Stimulated activated CD4-positive, alpha-beta T cell treated with anti-CD3 and anti-CD28 coated beads, Interleukin-12 subunit alpha, Interleukin-12 subunit beta, amount 100 ng/mL, for 24 hours (primary cell): ENCODE results near the gene LYRM4.

Experiments
- DNase-seq, 2 experiments: peaks; one replicate each; pipeline ENCODE4 v3.0.0-alpha.2; 2020; ENCODE audit warnings: low read depth in 2 of 2

Gene LYRM4

GRCh38 chr6:5260661-5261544 lies at the start of gene LYRM4, which contains the start of gene FARS2:
TSS of gene LYRM4 (minus strand) at chr6:5260950. CDS start at chr6:5260733, 217 bp downstream.
TSS of gene FARS2 (plus strand) at chr6:5261513.
- peak; percentile 79 to 84 for DNase-seq

DNA sequence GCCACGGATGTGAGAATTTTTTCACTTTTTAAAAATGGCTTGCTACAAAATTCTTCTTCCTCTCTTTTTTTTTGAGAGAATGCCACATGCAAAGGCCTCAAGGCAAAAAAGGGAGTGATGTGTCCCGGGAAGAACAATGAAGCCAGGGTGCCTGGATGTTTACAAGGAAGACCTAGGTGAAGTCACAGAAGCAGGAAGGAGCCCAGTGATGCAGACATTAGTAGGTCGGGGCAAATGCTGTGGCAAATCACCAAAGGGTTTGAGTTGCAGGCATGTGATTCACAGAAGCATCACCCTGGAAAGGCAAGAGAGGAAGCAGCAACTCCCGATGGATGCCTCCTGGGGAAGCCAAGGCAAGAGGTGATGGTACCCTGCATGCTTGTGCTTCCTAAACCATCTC lies 47.3 kb upstream of the LYRM4 start:
- no peak for DNase-seq

GRCh38 chr6:5307058-5307457 lies 46.3 kb upstream of the LYRM4 start:
- DNase-seq = no peak

DNA sequence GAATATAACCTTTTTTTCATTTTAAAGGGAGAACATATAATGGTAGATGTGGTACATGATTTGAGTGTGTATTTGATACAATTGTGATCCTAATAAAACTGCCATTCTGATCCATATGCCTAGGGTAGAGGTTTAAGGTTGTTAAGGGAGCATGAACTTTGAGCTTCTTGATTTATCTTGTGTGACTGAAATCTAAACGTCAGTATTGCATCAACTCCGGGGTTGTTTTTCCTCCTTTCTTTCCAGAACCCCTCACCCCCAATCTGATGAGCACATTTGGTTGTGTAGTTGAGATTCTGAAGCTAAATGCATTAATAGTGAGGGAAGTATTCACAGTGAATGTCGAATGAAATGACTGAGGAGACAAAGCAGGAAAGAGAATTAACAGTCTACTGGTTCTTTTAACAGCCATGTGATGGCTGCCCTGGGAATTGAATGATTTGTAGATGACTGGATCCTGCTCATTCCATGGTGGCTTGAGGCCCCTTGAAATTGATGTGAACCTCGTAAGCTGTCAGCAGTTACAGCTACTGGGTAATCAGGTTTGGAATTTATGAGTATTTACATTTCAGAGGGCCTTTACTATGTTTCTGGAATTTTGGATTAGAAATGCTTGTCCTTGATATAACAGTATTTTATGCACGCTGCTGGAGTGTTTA lies 45.3 kb upstream of the LYRM4 start:
- no peak for DNase-seq

DNA sequence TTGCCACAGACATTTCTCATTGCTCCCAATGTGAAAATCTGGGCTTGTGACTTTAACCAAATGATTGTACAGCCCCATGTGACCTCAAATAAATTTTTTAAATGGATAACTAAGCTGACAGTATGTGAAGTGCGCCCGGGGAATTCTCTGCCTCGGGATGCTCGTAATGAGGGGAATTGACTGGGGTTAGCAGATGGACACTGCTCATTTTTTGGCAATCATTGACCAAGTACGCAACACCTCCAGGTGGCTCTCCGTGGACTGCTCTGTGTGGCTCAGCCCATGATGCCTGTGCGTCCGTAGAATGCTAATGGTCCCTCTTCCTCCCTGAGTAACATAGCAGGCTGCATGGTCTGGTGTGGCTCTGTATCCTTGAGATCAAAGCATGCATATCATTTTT lies 42.9 kb upstream of the LYRM4 start:
- DNase-seq = no peak

- DNase-seq = peak; percentile 15 to 29
These were observed 42.4 kb upstream of the LYRM4 start for GRCh38 chr6:5302995-5303622.

DNA sequence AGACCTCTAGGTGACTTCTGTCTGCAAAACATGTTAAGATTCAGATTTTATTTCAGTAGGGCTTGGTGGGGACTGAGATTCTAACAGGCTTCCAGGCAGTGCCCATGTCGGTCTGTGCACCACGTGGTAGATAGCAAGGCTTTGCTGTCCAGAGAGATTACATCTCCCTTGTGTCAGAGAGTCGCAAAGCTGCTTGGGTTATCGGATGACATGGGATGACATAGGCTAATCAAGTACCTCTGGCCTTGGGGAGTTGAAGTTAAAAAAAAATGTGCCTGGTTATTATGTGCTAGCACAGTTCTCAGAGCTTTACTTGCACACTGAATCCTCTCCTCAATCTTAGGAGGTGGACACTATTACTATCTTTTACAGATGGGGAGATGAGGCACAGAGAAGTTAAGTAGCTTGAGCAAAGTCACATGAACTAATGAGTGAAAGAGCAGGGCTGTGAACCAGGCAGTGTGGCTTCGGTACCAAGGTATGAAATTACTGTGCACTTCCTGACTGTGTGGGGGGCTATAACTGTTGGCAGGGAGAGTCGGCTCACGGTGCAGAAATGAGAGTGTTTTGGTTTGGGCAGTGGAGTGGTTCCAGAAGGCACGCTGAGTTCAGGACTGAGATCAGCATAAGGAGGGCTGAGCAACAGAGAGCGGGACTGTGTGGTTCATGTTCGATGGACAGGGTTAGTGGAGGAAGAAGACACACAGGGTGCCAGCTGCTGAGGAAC lies 41.6 kb upstream of the LYRM4 start:
- peak; percentile 4 to 29 for DNase-seq

DNA sequence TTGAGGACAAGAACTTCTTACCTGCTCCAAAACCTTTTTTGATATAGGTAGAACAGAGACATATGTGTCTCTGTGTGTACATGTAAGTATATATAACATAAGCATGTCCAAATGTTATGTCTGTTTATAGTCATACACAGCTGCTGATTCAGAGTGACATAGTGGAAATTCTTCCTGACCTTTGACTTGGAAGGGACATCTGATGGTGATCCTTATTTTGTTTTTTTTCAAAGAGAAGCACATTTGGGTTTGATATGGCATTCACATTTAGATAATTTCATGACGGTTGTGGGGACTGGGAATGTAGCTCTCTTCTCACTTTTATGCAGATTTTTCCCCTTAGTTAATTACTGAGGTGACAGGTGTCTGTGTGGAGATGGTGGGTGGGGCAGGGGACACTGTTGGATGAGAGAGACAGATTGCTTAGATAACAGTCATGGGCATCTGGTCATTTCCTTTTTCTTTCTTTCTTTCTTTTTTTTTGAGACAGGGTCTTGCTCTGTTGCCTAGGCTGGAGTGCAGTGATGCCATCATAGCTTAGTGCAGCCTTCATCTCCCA lies 39.5 kb upstream of the LYRM4 start:
- DNase-seq = no peak

- DNase-seq = no peak
These were observed 34.9 kb upstream of the LYRM4 start for GRCh38 chr6:5295623-5296022.

- no peak for DNase-seq
These were observed 33.9 kb upstream of the LYRM4 start for GRCh38 chr6:5294392-5295211.

- DNase-seq = no peak
These were observed 32.9 kb upstream of the LYRM4 start for GRCh38 chr6:5293692-5294091.

DNA sequence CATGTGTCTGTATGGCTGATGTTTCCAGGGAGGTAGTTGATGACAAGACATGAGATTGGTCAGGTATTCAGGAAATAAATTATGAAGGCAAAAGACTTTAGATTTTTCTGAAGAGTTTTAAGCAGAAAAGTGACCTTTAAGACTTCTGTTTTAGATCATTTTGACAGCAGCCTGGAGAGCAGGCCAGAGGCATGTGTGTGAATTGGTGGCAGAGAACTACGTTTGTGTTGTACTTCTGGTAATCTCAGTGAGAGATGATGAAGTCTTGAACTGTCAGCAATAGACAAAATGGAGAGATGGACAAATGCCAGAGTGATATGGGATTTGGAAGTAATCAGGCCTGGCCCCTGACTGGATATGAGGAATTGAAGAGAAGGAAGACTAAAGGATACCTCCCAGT lies 31.4 kb upstream of the LYRM4 start:
- no peak for DNase-seq

- DNase-seq = no peak
These were observed 29.8 kb upstream of the LYRM4 start for GRCh38 chr6:5290500-5290899.

- no peak for DNase-seq
These were observed 29.3 kb upstream of the LYRM4 start for GRCh38 chr6:5290097-5290496.

GRCh38 chr6:5287966-5288297 lies 27.2 kb upstream of the LYRM4 start:
- no peak for DNase-seq

GRCh38 chr6:5287205-5287965 lies 26.6 kb upstream of the LYRM4 start:
- no peak for DNase-seq

- no peak for DNase-seq
These were observed 26.0 kb upstream of the LYRM4 start for GRCh38 chr6:5286780-5287179.

DNA sequence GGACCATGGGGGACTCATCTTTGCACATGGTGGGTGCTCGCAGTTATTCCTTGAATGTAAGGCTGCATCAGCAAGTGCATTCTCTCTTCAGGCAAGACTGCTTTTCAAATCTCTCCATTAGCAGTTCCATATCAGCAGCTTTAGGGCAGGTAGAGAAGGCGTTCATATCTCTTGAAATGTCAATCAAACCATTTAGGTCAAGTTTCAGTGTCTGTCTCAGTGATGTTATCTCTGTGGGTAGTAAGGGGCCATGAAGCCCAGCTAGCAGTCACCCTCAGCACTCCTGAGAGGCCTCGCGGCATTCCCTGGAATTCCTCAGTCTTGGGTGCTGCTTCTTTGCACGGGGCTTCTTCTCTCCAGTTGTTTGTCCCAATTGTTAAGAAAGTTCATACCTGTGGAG lies 24.8 kb upstream of the LYRM4 start:
- no peak for DNase-seq

DNA sequence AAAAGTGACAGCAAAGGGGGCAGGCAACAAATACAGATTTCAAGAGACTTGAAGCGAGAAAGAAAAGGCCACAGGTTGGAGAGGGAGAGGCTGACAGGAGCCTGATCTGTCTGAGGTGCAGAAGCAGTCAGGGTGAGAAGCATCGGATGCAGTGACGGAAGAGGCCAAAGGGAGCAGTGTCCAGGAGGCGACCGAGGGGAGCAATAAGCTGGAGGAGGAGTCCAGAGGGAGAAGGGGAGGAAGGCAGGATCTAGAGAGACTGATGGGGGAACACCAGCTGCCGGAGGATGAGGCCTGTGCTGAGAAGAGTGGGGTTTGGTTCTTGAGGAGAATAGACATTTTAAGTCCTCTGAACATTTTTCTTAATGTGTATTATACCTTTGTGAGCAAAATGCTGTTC lies 24.3 kb upstream of the LYRM4 start:
- no peak for DNase-seq

- DNase-seq = no peak
These were observed 21.5 kb upstream of the LYRM4 start for GRCh38 chr6:5282191-5282623.
